Activated gamma-delta T cell treated with Interleukin-2 at 50 U/mL for 16 hours (primary cell): ENCODE measurements around the gene CDK6.
"Not testable (repeated sequence)": the region's sequence is repeated elsewhere in the genome, so short reads cannot be mapped to it uniquely, and the experiment has no call there.

Experiments used
- DNase-seq: peaks from one replicate; pipeline ENCODE4 v3.0.0-alpha.2; 2020

The CDK6 gene

GRCh38 chr7:92609921-92610518, 226.4 kb downstream of the CDK6 start:
- no peak for DNase-seq

- DNase-seq = no peak
Observed at GRCh38 chr7:92608380-92609322, 227.7 kb downstream of the CDK6 start.

GRCh38 chr7:92606985-92607384, 229.4 kb downstream of the CDK6 start:
- DNase-seq = no peak

GRCh38 chr7:92604517-92604916, 231.9 kb downstream of the CDK6 start:
- DNase-seq = not testable (repeated sequence)

GRCh38 chr7:92603089-92603445, 233.3 kb downstream of the CDK6 start:
- no peak for DNase-seq

- DNase-seq = no peak
Observed at GRCh38 chr7:92602352-92603088, 233.9 kb downstream of the CDK6 start.

GRCh38 chr7:92598310-92598981, 237.9 kb downstream of the CDK6 start:
- DNase-seq = no peak

GRCh38 chr7:92595281-92595680, 241.1 kb downstream of the CDK6 start:
- no peak for DNase-seq

- no peak for DNase-seq
Observed at GRCh38 chr7:92594746-92595145, 241.6 kb downstream of the CDK6 start.

- DNase-seq = no peak
Observed at GRCh38 chr7:92590711-92591310, 245.6 kb downstream of the CDK6 start.

GRCh38 chr7:92589056-92589455, 247.3 kb downstream of the CDK6 start:
- DNase-seq = no peak

- no peak for DNase-seq
Observed at GRCh38 chr7:92588561-92588960, 247.8 kb downstream of the CDK6 start.

- DNase-seq = no peak
Observed at GRCh38 chr7:92586841-92587240, 249.5 kb downstream of the CDK6 start.

GRCh38 chr7:92586403-92586802, 250.0 kb downstream of the CDK6 start:
- DNase-seq = no peak

GRCh38 chr7:92584953-92585352, 251.4 kb downstream of the CDK6 start:
- DNase-seq = no peak

- no peak for DNase-seq
Observed at GRCh38 chr7:92582948-92583347, 253.4 kb downstream of the CDK6 start.

- DNase-seq = no peak
Observed at GRCh38 chr7:92576296-92576695, 260.1 kb downstream of the CDK6 start.

- no peak for DNase-seq
Observed at GRCh38 chr7:92569137-92569536, 267.2 kb downstream of the CDK6 start.

- DNase-seq = no peak
Observed at GRCh38 chr7:92567460-92567859, 268.9 kb downstream of the CDK6 start.

GRCh38 chr7:92563345-92563744, 273.0 kb downstream of the CDK6 start:
- no peak for DNase-seq

- no peak for DNase-seq
Observed at GRCh38 chr7:92560602-92561001, 275.8 kb downstream of the CDK6 start.

- DNase-seq = no peak
Observed at GRCh38 chr7:92557808-92558362, 278.5 kb downstream of the CDK6 start.
